Upper lobe of left lung (tissue), 4 donors: ENCODE results near the gene SBF2.

ENCODE experiments used
- POLR2A ChIP-seq, 4 donors: fragments of 450-650 bp; IDR thresholded peaks; one replicate each; pipeline ENCODE4 v1.5.1; 2016 to 2017; ENCODE audit warnings: antibody characterized with exemption in 4 of 4, mild to moderate bottlenecking in 2 of 4
- TF ChIP-seq, protein P1 (sequence below), 6 experiments: fragments of 450-650 bp in 4 of 6; fragments of 200-600 bp in 2 of 6; sonication (generic) in 2 of 6; IDR thresholded peaks; one replicate each; pipeline ENCODE4 v1.5.1; 2016 to 2019; ENCODE audit warnings: antibody characterized with exemption in 6 of 6

DNA sequence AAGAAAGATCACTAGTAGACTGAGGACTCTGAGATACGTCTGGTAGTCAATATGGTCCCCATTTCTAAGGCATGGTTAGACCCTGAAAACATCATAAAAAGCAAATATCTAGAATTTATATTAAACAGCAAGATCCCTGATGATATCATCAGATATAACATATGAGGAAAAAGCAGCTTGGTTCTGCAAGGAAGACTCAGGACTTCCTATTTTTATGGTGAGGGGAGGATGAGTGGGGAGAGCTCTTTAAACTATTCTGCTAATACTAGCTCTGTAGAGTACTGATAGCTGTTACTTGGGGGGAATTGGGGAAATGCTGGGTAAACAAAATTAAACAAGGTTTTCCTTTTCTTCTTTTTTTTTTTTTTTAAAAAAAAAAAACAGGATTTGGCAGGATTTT is 394.3 kb downstream of the SBF2 start:
- TF ChIP-seq, protein P1, sequence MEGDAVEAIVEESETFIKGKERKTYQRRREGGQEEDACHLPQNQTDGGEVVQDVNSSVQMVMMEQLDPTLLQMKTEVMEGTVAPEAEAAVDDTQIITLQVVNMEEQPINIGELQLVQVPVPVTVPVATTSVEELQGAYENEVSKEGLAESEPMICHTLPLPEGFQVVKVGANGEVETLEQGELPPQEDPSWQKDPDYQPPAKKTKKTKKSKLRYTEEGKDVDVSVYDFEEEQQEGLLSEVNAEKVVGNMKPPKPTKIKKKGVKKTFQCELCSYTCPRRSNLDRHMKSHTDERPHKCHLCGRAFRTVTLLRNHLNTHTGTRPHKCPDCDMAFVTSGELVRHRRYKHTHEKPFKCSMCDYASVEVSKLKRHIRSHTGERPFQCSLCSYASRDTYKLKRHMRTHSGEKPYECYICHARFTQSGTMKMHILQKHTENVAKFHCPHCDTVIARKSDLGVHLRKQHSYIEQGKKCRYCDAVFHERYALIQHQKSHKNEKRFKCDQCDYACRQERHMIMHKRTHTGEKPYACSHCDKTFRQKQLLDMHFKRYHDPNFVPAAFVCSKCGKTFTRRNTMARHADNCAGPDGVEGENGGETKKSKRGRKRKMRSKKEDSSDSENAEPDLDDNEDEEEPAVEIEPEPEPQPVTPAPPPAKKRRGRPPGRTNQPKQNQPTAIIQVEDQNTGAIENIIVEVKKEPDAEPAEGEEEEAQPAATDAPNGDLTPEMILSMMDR (IDR thresholded peaks at IDR 0.05): no peak
- TF ChIP-seq POLR2A (IDR thresholded peaks at IDR 0.05): no peak
